ENCODE results near the gene ICE2.

DNA sequence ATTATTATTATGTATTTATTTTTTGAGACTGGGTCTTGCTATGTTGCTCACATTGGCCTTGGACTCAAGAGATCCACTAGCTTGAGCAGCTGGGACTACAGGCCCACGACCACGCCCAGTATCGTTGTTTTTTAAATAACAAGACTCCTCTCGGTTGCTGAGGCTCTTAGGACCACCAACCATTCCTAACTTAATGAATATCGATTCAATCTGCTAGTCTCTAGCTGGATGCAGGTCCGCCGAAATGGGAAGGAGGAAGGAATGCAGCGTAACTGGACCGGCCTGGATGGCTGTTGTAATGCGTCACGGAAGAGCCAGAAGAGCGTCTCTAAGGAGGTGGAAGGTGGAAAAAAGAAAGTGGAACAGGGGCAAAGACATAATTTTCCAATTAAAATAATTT lies 82.8 kb downstream of the ICE2 start:
- TF ChIP-seq, protein P1, sequence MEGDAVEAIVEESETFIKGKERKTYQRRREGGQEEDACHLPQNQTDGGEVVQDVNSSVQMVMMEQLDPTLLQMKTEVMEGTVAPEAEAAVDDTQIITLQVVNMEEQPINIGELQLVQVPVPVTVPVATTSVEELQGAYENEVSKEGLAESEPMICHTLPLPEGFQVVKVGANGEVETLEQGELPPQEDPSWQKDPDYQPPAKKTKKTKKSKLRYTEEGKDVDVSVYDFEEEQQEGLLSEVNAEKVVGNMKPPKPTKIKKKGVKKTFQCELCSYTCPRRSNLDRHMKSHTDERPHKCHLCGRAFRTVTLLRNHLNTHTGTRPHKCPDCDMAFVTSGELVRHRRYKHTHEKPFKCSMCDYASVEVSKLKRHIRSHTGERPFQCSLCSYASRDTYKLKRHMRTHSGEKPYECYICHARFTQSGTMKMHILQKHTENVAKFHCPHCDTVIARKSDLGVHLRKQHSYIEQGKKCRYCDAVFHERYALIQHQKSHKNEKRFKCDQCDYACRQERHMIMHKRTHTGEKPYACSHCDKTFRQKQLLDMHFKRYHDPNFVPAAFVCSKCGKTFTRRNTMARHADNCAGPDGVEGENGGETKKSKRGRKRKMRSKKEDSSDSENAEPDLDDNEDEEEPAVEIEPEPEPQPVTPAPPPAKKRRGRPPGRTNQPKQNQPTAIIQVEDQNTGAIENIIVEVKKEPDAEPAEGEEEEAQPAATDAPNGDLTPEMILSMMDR (IDR thresholded peaks at IDR 0.05): no peak
- no peak for TF ChIP-seq POLR2A (IDR thresholded peaks at IDR 0.05)

All from lower leg skin (tissue), 3 donors.